GOT3 (cell line): ENCODE measurements around the gene SEC16A.

Experiments used
- DNase-seq: peaks from one replicate; lab custom pipeline; 2025; ENCODE audit warnings: mixed read lengths; lab: John Stamatoyannopoulos, UW

Gene SEC16A

GRCh38 chr9:136482793-136483588, at the start of gene SEC16A:
Gene SEC16A, minus strand, starts transcription at chr9:136483040. Its CDS starts 5,425 bp downstream, at chr9:136477615.
- DNase-seq, result peak; percentile 94

- DNase-seq, result no peak
Measured at GRCh38 chr9:136531904-136532798, 49.3 kb upstream of the SEC16A start.

- DNase-seq, result no peak
Measured at GRCh38 chr9:136531186-136531903, 48.5 kb upstream of the SEC16A start.

GRCh38 chr9:136530461-136531089, 47.7 kb upstream of the SEC16A start:
- DNase-seq, result no peak

- DNase-seq, result no peak
Measured at GRCh38 chr9:136529516-136530460, 46.9 kb upstream of the SEC16A start.

- DNase-seq, result no peak
Measured at GRCh38 chr9:136528716-136529341, 46.0 kb upstream of the SEC16A start.

- no peak for DNase-seq
Measured at GRCh38 chr9:136527721-136528710, 45.2 kb upstream of the SEC16A start.

- no peak for DNase-seq
Measured at GRCh38 chr9:136527131-136527530, 44.3 kb upstream of the SEC16A start.

GRCh38 chr9:136526625-136527066, 43.8 kb upstream of the SEC16A start:
- DNase-seq, result no peak

GRCh38 chr9:136525841-136526499, 43.1 kb upstream of the SEC16A start:
- DNase-seq, result no peak

GRCh38 chr9:136525207-136525606, 42.4 kb upstream of the SEC16A start:
- no peak for DNase-seq

GRCh38 chr9:136522314-136523237, 39.7 kb upstream of the SEC16A start:
- DNase-seq, result no peak

- DNase-seq, result no peak
Measured at GRCh38 chr9:136521537-136521936, 38.7 kb upstream of the SEC16A start.

- no peak for DNase-seq
Measured at GRCh38 chr9:136520053-136520540, 37.3 kb upstream of the SEC16A start.

GRCh38 chr9:136519263-136520052, 36.6 kb upstream of the SEC16A start:
- DNase-seq, result no peak

- no peak for DNase-seq
Measured at GRCh38 chr9:136518623-136519022, 35.8 kb upstream of the SEC16A start.
